Stimulated activated CD8-positive, alpha-beta memory T cell treated with anti-CD3 and anti-CD28 coated beads, Interleukin-12 subunit alpha, Interleukin-12 subunit beta, amount 100 ng/mL, for 1 hour (primary cell): Measurements from ENCODE around the gene MPPED1.

Experiments used
- DNase-seq: peaks from one replicate; pipeline ENCODE4 v3.0.0-alpha.2; 2020; ENCODE audit warnings: low read depth

Gene MPPED1

GRCh38 chr22:43542681-43543521 is 131.1 kb downstream of the MPPED1 start:
- no peak for DNase-seq

- no peak for DNase-seq
Observed at GRCh38 chr22:43543522-43544288, 131.9 kb downstream of the MPPED1 start.

- no peak for DNase-seq
Observed at GRCh38 chr22:43544289-43544673, 132.5 kb downstream of the MPPED1 start.

DNA sequence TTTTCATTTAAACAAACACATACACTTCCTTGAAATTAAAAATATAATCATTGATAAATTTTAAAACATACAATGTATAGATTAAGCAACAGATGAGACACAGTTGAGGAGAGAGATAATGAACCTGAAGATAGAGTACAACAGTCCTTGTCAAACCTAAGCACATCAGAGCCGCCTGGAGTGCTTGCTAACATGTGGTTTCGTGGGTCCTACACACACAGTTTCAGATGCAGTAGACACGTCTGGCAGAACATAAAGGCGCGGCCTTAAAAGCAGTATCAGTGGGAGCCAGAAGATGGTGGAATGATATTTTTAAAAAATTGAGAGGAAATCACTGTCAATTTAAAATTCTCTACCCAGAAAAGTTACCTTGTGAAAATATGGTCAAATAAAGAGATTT is 134.4 kb downstream of the MPPED1 start:
- DNase-seq, result no peak

- no peak for DNase-seq
Observed at GRCh38 chr22:43550024-43550620, 138.3 kb downstream of the MPPED1 start.

GRCh38 chr22:43550672-43551071 is 138.9 kb downstream of the MPPED1 start:
- DNase-seq, result no peak

GRCh38 chr22:43553451-43554258 is 141.8 kb downstream of the MPPED1 start:
- no peak for DNase-seq

- no peak for DNase-seq
Observed at GRCh38 chr22:43554259-43554636, 142.4 kb downstream of the MPPED1 start.

GRCh38 chr22:43554694-43555365 is 143.0 kb downstream of the MPPED1 start:
- DNase-seq, result no peak

DNA sequence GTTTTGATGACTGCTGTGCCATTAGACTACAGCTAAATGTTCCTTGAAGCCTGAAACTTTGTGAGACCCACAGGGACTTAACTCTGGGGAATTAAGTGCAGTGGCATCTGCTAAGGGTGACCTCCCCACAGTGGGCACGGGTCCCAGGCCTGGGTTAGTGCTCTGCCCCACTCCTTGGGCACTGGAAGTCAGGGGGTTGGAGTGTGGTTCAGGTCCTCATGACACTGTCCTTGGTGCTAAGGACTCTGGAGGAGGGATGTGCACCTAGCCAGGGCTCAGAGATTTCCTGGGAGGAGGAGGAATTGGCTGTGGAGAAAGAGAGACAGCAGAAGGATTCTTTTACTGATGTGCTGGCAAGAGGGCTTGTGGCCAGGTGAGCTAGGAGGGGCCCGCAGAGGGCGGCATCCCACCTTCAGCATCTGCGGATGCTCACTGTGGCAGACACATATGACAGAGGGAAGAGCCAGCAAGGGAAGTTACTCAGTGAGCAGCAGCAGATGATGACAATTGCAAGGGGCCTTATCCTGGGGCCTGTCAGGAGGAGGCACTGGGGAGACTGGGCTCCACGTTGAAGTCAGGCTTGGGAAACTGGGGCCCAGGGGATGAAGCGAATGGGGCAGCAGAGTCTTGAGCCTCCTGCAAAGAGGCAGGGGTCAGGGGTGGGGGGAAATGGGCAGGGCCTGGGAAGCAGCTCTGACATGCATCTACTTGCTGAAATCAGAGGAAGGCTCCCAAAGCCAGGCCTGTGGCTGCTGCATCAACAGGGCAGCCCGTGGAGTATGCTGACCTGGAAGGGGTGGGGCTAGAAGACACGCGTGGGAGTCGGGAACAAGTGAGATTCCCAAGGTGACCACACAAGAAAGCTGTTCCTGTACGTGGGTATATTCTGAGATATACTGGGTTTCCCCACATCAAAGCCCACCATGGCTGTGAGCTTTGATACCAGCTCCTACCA is 144.0 kb downstream of the MPPED1 start:
- DNase-seq, result no peak
